Activated CD4-positive, alpha-beta T cell treated with anti-CD3 and anti-CD28 coated beads, Interleukin-2, amount 10 ng/mL, durations not matched to agents 24 days and 14 days (primary cell): ENCODE measurements around the gene TTC16. TPM values are rescaled to one million over a fixed set of nuclear protein-coding genes. Genes with fewer than 3 reads are reported as not detected.

Experiments used
- DNase-seq: peaks from one replicate; pipeline ENCODE4 v3.0.0; 2022
- H3K27ac Mint-ChIP-seq: one replicate; pipeline ENCODE4 v1.8.0; 2022; ENCODE audit warnings: mild to moderate bottlenecking, mixed read lengths
- H3K27me3 Mint-ChIP-seq: one replicate; pipeline ENCODE4 v1.8.0; 2022; ENCODE audit warnings: mixed read lengths
- H3K36me3 Mint-ChIP-seq: one replicate; pipeline ENCODE4 v1.8.0; 2022; ENCODE audit warnings: low read depth, mild to moderate bottlenecking, mixed read lengths
- H3K4me1 Mint-ChIP-seq: one replicate; pipeline ENCODE4 v1.8.0; 2021; ENCODE audit warnings: mixed read lengths
- H3K4me3 Mint-ChIP-seq: one replicate; pipeline ENCODE4 v1.8.0; 2022; ENCODE audit warnings: mild to moderate bottlenecking, moderate library complexity, mixed read lengths
- H3K9me3 Mint-ChIP-seq: one replicate; pipeline ENCODE4 v1.8.0; 2021; ENCODE audit warnings: mixed read lengths
- intact Hi-C: fragments of 100-400 bp; cut with micrococcal nuclease; formaldehyde crosslinking; loops from one replicate; pipeline ENCODE4 v1.15.1; 2023
- total RNA-seq: library from RNA; stranded (reverse); gene quantifications from 2 replicates; pipeline ENCODE4 v1.2.3, GENCODE V29; 2022

The TTC16 gene
- total RNA-seq, 1 donor from 2014 or later = not detected

DNA sequence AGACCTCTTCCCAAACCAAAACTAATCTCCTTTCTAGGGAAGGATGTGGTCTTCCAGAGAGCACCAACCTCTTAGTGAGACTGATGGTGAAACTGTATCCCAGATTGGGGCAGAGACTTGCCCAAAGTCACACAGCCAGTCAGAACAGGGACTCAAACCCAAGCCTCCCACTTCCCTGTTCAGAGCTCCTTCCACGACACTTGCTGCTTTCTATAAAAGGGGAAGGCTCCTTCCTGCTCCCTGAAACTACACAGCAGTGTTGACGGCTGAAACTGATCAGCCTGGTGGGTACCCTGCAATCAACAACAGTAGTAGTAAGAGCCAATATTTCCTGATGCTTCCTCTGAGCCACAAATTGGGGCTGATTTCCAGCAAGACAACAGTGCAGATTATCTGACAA lies 17.7 kb downstream of the TTC16 start:
- H3K9me3 Mint-ChIP-seq = no peaks in the 10 kb centered on the region
- no peak for DNase-seq
- H3K36me3 Mint-ChIP-seq = peaks cover 9% of the 10 kb centered on the region
- H3K4me1 Mint-ChIP-seq = peaks cover 10% of the 10 kb centered on the region
- H3K4me3 Mint-ChIP-seq = peak overlapping the region; percentile 89
- H3K27me3 Mint-ChIP-seq = no peaks in the 10 kb centered on the region
- no peak overlapping the region for H3K27ac Mint-ChIP-seq
- intact Hi-C loops = loop anchor here (1.0 kb wide), 2 partner anchors 143 to 229 kb away; no protein-coding TSS in a partner anchor

DNA sequence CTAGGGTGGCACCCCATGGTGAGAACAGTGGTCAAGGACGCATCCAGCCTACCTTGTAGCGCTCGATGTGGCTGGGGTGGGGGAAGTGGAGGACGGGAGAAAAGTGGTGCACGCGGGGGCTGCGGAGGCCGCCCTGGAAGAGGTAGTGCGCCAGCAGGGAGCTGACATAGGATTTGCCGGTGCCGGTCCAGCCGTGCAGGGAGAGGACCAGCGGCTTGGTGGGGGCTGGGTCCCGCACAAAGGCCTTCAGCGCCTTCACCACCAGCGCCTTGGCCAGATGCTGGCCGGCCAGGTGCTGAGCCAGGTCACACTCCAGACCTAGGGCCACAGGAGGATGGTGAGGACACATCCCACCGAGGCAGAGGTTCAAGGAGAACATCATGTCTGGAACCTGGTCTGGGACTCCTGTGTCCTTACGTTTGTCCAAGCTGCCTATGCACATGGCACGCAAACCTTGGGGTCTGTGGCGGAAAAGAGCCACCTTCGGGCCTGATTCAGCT lies 18.4 kb downstream of the TTC16 start:
- Mint-ChIP-seq H3K4me3 (peak overlapping the region; percentile 89), H3K36me3 (peaks cover 12% of the 10 kb centered on the region), H3K27ac (peak overlapping the region; percentile 94), H3K4me1 (peaks cover 10% of the 10 kb centered on the region), H3K9me3 (no peaks in the 10 kb centered on the region), H3K27me3 (no peaks in the 10 kb centered on the region)
- no peak for DNase-seq
- intact Hi-C loops = loop anchor here (1.0 kb wide), 2 partner anchors 144 to 230 kb away; no protein-coding TSS in a partner anchor

DNA sequence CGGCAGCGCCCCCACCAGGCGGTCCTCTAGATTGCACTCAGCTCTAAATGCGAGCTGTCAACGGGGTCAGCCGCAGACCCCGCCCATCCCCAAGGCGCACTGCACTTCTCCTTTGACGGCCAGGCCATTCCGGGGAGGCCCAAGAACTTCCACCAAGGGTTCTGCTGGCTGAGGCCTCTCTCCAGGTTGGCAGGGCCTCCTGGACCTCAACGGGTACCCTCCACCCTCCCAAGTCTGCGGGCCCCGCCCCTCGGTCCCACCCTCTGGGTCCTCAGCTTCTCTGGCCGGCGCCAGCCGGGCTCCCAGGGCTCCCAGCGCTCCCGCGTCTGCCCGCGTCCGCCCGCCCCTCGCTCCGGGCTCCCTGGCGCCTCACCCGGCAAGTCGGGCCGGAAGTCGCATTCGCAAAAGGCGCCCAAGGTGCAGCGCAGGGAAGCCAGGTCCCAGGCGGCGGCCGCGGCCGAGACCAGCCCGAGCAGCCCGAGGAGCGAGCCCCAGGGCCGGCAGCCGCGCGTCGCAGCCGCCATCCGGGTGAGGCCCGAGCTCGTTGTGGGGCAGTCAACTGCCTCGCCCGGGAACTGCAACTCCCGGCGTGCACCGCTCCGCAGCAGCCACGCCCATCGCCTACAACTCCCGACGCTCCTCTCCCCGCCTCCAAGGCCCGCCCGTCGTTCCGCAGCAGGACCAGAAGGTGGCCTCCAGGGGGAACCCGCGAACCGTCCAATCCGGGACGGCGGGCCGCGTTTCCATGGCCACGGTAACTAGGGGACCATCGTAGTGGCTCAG lies 19.1 kb downstream of the TTC16 start, which contains the start of gene TOR2A:
Gene TOR2A (minus strand): TSS at position 548 of the 783 bp plus-strand sequence. CDS start 24 bp downstream, at position 524.
- H3K27ac Mint-ChIP-seq = peak within 1 kb of the TSS; percentile 94
- peaks cover 10% of the 10 kb centered on the region for H3K4me1 Mint-ChIP-seq
- peaks cover 14% of the 10 kb centered on the region for H3K36me3 Mint-ChIP-seq
- intact Hi-C loops = loop anchor here (1.0 kb wide), 9 partner anchors 20 to 332 kb away; partner anchors contain the start of genes FPGS, NAIF1 and PTRH1
- H3K4me3 Mint-ChIP-seq = peak within 1 kb of the TSS; percentile 89
- DNase-seq = peak; percentile 100
- H3K9me3 Mint-ChIP-seq = no peaks in the 10 kb centered on the region
- no peaks in the 10 kb centered on the region for H3K27me3 Mint-ChIP-seq

DNA sequence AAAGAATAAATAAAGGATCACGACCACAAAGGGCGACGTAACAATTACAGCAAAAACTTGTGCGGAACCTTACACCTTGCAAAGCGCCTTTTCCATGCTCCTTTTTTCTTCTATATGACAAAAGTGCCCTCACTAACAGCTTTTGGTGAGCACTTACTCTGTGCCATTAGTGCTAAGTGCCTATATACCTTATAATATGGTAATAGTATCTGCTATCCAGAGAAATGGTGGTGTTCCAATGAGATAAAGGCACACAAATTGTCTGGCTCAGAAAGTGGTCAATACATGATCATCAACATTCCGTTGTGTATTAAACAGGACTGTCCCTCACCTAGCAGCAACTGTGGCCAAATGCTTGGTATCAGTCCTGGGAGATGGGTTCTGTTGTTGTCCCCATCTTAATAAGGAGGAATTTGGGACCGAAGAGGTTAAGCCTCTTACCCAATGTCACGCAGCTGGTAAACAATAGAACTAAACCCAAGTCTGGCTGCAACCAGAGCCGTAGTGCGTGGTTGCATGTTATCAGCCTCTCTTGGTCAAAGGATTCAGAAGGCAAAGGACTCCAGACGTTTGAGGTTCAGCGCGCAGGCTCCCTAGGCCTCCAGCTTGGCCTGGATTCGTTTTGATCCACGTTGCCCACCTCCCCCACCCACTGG lies 19.8 kb downstream of the TTC16 start:
- H3K9me3 Mint-ChIP-seq = no peaks in the 10 kb centered on the region
- H3K36me3 Mint-ChIP-seq = peaks cover 14% of the 10 kb centered on the region
- peak overlapping the region; percentile 94 for H3K27ac Mint-ChIP-seq

DNA sequence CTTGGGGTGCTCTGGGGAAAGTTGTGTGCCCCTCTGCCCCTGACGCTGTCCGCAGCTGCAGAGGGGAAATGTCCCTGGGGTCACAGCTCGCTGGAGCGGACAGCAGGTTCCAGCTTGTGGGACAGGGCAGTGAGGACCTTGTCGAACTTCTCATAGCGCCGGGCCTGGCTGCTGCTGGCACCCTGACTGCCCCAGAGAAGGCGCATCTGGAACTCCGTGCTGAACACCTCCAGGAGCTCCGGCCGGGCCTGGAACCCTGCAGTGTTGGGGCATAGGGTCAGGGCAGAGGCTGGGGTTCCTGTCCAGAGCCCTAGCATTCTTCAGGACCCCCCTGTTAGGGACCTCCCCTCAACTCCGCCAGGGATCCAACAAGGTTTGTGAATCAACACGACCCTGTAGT lies 22.8 kb downstream of the TTC16 start:
- Mint-ChIP-seq H3K4me3 (no peak overlapping the region), H3K36me3 (peaks cover 23% of the 10 kb centered on the region), H3K9me3 (no peaks in the 10 kb centered on the region), H3K4me1 (peaks cover 8% of the 10 kb centered on the region), H3K27me3 (no peaks in the 10 kb centered on the region), H3K27ac (no peak overlapping the region)
- intact Hi-C loops = no loop called here
- no peak for DNase-seq

More for the DNA sequence above, 19.8 kb downstream of the TTC16 start:
- intact Hi-C loops = loop anchor here (1.0 kb wide), 7 partner anchors 20 to 332 kb away; partner anchors contain the start of genes FPGS, NAIF1 and PTRH1
- peak; percentile 69 for DNase-seq
- peak overlapping the region; percentile 89 for H3K4me3 Mint-ChIP-seq
- peaks cover 10% of the 10 kb centered on the region for H3K4me1 Mint-ChIP-seq
- H3K27me3 Mint-ChIP-seq = no peaks in the 10 kb centered on the region

DNA sequence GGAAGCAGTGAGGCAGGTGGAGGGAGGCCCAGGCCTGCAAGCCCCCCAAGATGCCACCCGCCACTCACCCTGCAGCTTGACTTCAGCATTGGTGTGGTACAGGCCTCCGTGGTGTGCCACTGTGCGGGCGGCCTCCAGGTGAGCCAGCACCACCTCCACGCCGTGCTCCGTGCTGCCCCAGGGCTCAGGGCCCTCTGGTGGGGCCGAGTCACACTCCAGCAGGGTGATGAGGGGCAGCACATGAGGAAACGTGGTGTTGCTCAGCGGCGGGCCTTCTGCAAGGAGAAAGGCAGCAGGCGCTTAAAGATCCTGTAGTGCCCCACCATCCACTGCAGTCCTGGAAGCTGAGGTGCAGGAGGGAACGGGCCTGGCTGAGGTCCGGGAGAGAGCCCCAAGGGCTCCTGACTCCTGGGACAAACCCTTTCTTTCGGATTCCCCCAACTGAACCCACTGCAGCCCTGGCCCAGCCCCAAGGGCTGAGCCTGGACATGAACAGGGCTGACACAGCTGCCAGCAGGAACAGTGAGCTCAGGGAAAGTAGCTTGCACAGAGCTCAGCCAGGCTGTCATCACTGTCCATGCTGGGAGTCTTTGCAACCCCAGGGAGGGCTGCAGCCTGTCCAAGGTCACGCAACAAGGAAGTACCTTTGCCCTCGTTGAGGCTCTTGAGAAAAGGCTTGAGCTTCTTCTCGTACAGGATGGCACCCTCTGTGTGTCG lies 23.9 kb downstream of the TTC16 start:
- intact Hi-C loops = no loop called here
- Mint-ChIP-seq H3K4me1 (peaks cover 4% of the 10 kb centered on the region), H3K36me3 (peaks cover 25% of the 10 kb centered on the region), H3K27ac (no peak overlapping the region), H3K4me3 (no peak overlapping the region), H3K9me3 (no peaks in the 10 kb centered on the region), H3K27me3 (no peaks in the 10 kb centered on the region)
- no peak for DNase-seq

DNA sequence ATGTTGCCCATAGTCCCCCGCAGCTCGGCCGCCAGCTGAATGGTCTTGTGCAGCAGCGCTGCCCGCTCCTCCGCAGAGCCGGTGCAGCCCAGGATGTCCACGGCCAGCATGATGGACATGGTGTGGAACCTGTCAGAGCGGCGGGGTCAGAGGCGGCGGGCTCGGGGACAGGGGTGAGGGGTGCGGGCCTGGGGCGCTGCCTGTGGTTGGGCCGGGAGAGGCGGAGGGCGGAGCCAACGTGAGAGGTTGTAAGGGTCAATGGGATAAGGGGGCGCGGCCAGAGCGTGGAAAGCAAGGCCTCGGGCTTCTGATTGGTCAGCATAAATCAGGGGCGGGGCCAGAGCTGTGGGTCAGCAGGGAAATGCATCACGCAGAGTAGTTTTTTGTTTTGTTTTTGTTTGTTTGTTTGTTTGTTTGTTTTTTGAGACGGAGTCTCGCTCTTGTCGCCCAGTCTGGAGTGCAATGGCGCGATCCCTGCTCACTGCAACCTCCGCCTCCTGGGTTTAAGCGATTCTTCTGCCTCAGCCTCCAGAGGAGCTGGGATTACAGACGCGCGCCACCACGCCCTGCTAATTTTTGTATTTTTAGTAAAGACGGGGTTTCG lies 26.1 kb downstream of the TTC16 start:
- peaks cover 34% of the 10 kb centered on the region for H3K36me3 Mint-ChIP-seq
- no peak for DNase-seq
- no peaks in the 10 kb centered on the region for H3K27me3 Mint-ChIP-seq
- intact Hi-C loops = no loop called here
- H3K4me3 Mint-ChIP-seq = no peak overlapping the region
- H3K9me3 Mint-ChIP-seq = no peaks in the 10 kb centered on the region
- no peak overlapping the region for H3K27ac Mint-ChIP-seq
- H3K4me1 Mint-ChIP-seq = peaks cover 1% of the 10 kb centered on the region

DNA sequence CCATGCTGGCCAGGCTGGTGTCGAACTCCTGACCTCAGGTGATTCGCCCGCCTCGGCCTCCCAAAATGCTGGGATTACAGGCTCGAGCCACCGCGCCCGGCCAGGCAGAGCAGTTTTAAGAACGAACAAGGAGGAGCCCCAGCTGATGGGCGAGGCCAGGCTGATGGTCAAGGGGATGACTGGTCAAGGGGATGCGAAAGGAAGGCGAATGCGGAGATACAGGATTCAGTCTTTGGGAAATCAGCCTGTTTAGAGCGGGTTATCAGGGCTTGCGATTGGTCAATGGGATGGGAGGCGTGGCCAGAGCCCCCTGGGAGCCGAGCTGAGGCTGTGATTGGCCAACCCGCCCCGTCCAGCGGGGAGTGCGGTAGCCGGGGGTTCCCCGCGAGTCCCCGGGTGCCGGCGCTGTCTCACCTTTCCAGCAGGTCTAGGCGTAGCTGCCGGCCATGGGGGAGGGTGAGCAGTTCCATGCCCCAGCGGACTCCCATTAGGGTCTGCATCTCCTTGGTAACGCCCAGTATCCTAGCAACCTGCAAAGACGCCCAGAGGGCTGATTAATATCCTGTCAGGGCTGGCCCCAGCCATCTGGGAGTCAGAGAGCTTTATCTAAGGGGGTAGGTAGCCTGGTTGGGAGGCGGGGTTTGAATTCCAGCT lies 26.7 kb downstream of the TTC16 start:
- Mint-ChIP-seq H3K9me3 (no peaks in the 10 kb centered on the region), H3K4me3 (no peak overlapping the region), H3K27me3 (no peaks in the 10 kb centered on the region), H3K4me1 (peaks cover 4% of the 10 kb centered on the region), H3K27ac (no peak overlapping the region), H3K36me3 (peaks cover 40% of the 10 kb centered on the region)
- intact Hi-C loops = no loop called here
- no peak for DNase-seq

DNA sequence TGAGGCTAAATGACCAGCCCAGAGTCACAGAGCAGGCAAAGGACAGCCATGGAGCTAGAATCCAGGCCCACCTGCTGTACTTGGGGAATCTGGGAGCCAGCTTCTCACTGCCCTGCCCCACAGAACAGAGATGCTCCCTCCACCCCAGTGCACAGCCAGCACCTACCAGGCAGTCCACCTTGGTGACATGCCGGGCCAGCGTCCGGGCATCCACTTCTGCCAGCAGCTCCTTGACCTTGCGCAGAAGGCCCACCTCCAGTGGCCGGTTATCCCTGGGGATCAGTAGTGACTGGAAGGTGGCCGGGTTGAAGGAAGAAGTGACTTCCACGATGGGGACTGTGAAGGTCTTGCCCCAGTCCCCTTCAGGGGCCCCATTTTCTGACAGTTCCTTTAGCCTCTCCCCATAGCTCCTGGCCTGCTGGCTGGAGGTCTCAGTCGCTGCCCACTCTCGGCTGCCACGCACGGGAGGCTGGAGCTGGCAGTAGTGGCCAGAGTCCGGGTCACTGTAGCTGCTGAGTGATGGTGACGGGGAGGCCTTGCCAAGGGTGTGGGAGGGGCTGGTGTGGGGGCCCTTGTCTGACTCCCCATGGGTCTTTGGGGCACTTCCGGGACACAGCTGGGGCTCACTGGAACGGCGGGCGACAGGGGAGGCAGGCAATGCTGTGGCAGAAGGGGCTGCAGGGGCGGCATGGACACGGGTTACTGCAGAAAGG lies 28.7 kb downstream of the TTC16 start:
- DNase-seq = no peak
- intact Hi-C loops = no loop called here
- peaks cover 42% of the 10 kb centered on the region for H3K36me3 Mint-ChIP-seq
- H3K9me3 Mint-ChIP-seq = no peaks in the 10 kb centered on the region
- peaks cover 4% of the 10 kb centered on the region for H3K4me1 Mint-ChIP-seq
- no peak overlapping the region for H3K4me3 Mint-ChIP-seq
- H3K27me3 Mint-ChIP-seq = no peaks in the 10 kb centered on the region
- H3K27ac Mint-ChIP-seq = no peak overlapping the region

DNA sequence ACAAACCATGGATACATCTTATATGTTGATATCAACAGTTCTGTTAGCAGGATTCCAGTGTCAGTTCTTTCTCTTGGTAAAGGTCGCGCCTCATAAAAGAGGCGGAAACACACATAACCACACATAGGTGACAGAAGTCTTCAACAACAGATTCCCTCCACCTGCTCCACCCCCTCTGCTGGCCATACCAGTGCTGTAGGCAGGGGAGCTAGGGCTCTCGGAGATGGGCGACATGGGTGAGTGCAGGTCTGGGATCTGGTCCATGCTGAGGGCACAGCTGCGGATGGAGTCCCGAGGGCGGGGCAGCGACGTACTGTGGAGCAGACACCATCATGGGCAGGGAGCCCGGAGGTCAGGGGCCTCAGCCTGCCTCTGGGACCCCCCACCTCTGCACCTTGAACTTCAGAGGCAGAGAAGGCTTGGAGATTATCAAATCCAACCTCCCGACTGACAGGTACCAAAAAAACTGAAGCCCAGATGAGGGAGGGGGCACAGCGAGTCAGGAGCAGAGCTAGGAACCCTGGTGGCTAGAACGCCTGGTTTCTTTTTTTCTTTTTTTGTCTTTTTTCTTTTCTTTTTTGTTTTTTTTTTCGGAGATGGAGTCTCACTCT lies 31.2 kb downstream of the TTC16 start:
- peak overlapping the region; percentile 5 for H3K27ac Mint-ChIP-seq
- H3K9me3 Mint-ChIP-seq = no peaks in the 10 kb centered on the region
- peaks cover 50% of the 10 kb centered on the region for H3K36me3 Mint-ChIP-seq
- intact Hi-C loops = no loop called here
- no peaks in the 10 kb centered on the region for H3K27me3 Mint-ChIP-seq
- H3K4me3 Mint-ChIP-seq = no peak overlapping the region
- H3K4me1 Mint-ChIP-seq = peaks cover 4% of the 10 kb centered on the region
- peak; percentile 68 for DNase-seq

DNA sequence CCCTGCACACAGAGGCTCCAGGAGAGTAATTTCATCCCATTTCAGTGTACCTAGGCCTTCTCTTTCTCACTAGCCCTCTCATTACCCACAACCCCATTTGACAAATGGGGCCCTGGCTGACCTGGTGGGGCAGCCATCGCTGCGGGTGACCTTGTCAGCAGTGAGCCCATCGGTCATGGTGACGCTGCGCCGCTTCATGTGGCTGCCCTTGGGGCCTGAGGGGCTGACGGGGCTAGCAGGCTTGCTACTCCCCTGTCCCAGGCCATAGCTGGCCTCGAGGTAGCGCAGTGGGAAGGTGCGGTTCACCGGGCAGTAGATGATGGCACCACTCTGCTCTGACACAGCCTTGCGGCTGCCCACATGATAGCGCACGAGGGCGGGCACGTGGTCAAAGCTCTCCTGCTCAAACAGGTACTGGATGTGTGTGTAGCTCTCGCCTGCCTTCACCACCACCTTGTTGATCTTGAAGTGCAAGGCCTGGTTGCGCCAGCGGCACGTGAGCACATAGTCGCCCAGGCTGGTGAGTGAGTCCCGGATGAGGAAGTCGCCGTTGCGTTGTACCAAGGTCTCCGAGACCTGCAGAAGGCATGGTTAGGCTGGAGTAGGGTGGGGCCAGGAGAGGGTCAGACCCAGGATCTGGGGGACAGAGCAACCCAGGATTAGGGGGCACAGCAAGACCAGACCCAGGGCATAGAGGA lies 33.4 kb downstream of the TTC16 start:
- Mint-ChIP-seq H3K36me3 (peaks cover 49% of the 10 kb centered on the region), H3K27me3 (no peaks in the 10 kb centered on the region), H3K4me1 (peaks cover 6% of the 10 kb centered on the region), H3K27ac (no peak overlapping the region), H3K4me3 (no peak overlapping the region), H3K9me3 (no peaks in the 10 kb centered on the region)
- intact Hi-C loops = no loop called here
- no peak for DNase-seq
